Measurements from ENCODE around the gene PGPEP1.

- no peak for TF ChIP-seq POLR2A (IDR thresholded peaks at IDR 0.05)
- TF ChIP-seq CTCF (IDR thresholded peaks at IDR 0.05): no peak
Measured at GRCh38 chr19:18391509-18392075, 51.2 kb downstream of the PGPEP1 start.

All from testis (tissue), 2 donors.